Brain microvascular endothelial cell (primary cell): Measurements from ENCODE around the gene KRT73.

Experiments used
- DNase-seq: peaks from one replicate; pipeline ENCODE4 v3.0.0-alpha.2; 2020
- H3K27ac ChIP-seq: fragments of 250-450 bp; sonication (Bioruptor Pico); 2 replicates; pipeline ENCODE4 v1.5.1; 2020; ENCODE audit warnings: mild to moderate bottlenecking, moderate library complexity
- H3K27me3 ChIP-seq: fragments of 250-450 bp; sonication (Bioruptor Pico); replicated peaks from 2 replicates; pipeline ENCODE4 v1.5.1; 2020; ENCODE audit warnings: mild to moderate bottlenecking
- H3K36me3 ChIP-seq: fragments of 250-450 bp; sonication (Bioruptor Pico); replicated peaks from 2 replicates; pipeline ENCODE4 v1.5.1; 2020; ENCODE audit warnings: mild to moderate bottlenecking
- H3K4me3 ChIP-seq: 2 replicates; pipeline ENCODE4 v1.5.1; 2011; ENCODE audit warnings: low read depth, mild to moderate bottlenecking, control low read depth, low read length, moderate library complexity
- in situ Hi-C: cut with HindIII; loops from 2 replicates; pipeline ENCODE4 v1.10.0; 2017; ENCODE audit warnings: low sequenced_read_pairs, low pct_ligation_motif_present
- TF ChIP-seq, protein P1 (sequence below): IDR thresholded peaks from 2 replicates; pipeline ENCODE4 v1.5.1; 2011; ENCODE audit warnings: low read depth, mild to moderate bottlenecking, moderate library complexity, low read length, control low read depth, inconsistent platforms; ENCODE audit errors: missing control alignments

The KRT73 gene

DNA sequence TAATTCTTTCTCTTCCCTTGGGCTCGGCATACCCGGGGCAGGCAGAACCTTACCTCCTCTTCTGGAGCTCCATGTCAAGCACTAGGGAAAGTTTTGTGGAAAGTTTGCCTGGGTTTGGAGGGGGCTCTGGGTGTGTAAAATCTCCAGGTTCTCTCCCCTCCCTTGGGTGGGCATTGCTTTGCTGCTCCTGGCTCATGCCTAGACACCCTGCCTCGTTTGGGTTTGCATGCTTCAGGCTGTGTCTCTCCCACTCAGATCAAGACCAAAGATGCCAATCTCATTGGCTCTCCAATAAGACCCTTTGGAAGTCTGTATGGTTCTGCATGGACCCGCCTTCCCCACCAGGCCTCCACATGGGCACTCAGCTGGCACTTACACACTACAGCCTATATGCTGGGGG, 39.8 kb upstream of the KRT73 start:
- TF ChIP-seq, protein P1, sequence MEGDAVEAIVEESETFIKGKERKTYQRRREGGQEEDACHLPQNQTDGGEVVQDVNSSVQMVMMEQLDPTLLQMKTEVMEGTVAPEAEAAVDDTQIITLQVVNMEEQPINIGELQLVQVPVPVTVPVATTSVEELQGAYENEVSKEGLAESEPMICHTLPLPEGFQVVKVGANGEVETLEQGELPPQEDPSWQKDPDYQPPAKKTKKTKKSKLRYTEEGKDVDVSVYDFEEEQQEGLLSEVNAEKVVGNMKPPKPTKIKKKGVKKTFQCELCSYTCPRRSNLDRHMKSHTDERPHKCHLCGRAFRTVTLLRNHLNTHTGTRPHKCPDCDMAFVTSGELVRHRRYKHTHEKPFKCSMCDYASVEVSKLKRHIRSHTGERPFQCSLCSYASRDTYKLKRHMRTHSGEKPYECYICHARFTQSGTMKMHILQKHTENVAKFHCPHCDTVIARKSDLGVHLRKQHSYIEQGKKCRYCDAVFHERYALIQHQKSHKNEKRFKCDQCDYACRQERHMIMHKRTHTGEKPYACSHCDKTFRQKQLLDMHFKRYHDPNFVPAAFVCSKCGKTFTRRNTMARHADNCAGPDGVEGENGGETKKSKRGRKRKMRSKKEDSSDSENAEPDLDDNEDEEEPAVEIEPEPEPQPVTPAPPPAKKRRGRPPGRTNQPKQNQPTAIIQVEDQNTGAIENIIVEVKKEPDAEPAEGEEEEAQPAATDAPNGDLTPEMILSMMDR, result no peak
- Histone ChIP-seq H3K4me3 (no peak overlapping the region), H3K36me3 (no peaks in the 10 kb centered on the region), H3K27me3 (peaks cover 7% of the 10 kb centered on the region), H3K27ac (no peak overlapping the region)
- in situ Hi-C loops, result no loop called here
- DNase-seq, result no peak

DNA sequence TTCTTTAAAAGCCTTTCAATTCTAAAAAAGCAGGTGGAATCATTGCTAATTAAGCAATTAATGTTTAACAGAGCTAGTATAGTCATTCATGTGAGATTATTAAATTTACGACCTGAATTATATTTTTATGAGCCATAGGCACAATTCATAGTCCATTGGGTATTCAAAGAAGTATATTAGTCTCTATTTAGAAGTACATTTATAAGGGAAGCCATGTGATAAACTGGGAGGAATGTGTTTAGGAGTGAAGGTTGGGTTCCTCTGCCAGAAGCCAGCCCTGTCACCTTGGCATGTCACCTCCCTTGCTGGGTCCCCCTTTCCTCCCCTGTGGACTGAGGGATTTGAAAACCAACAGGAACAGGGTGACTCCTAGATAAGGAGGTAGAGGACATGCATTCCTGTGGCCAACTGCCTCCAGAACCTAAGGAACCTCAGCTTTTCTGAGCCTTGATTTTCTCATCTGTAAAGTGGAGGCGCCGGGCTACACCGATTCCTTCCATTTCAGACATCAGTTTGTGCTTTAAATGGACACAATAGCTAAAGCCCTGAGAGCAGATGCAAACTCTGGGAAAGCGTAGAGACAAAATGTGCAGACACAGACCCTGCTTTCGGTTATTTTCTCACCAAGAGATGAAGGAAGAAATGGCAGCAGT, 39.0 kb upstream of the KRT73 start:
- in situ Hi-C loops, result no loop called here
- no peak for DNase-seq
- Histone ChIP-seq H3K27ac (no peak overlapping the region), H3K4me3 (no peak overlapping the region), H3K27me3 (peaks cover 7% of the 10 kb centered on the region), H3K36me3 (no peaks in the 10 kb centered on the region)
- TF ChIP-seq, protein P1, result no peak

DNA sequence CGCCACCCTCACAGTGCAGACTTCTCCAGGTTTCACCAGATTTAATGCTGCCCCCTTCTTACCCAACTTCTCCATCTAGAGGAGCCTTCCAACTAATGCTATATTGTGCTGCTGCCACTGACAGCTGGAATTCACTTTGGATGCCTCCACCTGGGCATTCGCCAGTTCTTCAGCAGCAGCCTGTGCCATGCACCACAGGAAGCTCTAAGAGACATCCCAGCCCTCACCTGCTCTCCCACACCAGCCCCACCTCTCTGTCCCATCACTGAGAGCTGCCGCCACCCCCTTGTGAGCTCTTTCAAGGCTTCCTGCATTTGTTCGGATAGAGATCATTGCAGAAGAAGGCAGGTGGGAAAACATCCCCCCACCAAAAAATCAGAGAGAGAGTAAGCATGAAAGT, 38.3 kb upstream of the KRT73 start:
- Histone ChIP-seq H3K36me3 (no peaks in the 10 kb centered on the region), H3K27me3 (peaks cover 7% of the 10 kb centered on the region), H3K4me3 (no peak overlapping the region), H3K27ac (no peak overlapping the region)
- TF ChIP-seq, protein P1, result no peak
- in situ Hi-C loops, result no loop called here
- DNase-seq, result no peak

DNA sequence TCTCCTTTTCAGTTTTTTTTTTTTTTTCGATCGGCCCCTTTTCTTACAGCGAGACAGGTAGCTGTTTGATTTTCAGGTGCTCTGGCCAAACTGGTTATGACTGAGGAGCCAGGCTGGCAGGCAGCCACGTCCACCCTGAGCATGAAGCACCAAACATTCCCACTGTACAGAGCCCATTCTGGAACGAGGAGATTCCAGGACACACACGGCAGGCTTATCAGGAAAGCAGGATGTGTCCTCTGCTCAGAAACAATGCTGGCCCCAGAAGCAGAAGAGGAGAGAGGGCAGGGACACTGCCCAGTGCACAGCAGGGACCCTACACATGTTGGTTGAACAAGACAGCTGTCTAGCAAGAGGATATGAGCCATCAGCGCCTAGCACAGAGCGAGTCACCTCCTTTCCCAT, 37.4 kb upstream of the KRT73 start:
- in situ Hi-C loops, result no loop called here
- H3K27ac ChIP-seq, result no peak overlapping the region
- H3K27me3 ChIP-seq, result peaks cover 7% of the 10 kb centered on the region
- H3K36me3 ChIP-seq, result no peaks in the 10 kb centered on the region
- DNase-seq, result no peak
- TF ChIP-seq, protein P1, result no peak
- H3K4me3 ChIP-seq, result no peak overlapping the region

DNA sequence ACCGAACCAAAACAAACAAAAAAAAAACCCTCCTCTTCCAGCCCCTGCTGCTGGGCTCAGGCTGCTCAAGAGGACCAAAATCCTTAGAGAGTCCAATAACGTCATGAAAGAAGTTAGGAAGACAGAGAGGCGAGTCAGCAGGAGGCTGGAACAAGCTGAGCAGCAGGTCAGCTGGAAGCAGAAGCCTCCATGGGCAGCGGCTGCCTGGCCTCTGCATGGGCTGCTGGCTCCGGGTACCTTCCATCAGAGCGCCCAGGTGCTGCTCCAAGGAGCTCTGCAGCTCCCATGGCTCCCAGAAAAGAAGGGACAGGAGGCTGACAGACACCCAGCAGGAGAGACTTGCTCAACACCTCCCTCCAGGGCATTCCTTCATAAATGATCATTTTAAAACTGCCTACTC, 36.9 kb upstream of the KRT73 start:
- TF ChIP-seq, protein P1, result no peak
- Histone ChIP-seq H3K27me3 (peaks cover 7% of the 10 kb centered on the region), H3K4me3 (no peak overlapping the region), H3K36me3 (no peaks in the 10 kb centered on the region), H3K27ac (no peak overlapping the region)
- in situ Hi-C loops, result no loop called here
- DNase-seq, result no peak

DNA sequence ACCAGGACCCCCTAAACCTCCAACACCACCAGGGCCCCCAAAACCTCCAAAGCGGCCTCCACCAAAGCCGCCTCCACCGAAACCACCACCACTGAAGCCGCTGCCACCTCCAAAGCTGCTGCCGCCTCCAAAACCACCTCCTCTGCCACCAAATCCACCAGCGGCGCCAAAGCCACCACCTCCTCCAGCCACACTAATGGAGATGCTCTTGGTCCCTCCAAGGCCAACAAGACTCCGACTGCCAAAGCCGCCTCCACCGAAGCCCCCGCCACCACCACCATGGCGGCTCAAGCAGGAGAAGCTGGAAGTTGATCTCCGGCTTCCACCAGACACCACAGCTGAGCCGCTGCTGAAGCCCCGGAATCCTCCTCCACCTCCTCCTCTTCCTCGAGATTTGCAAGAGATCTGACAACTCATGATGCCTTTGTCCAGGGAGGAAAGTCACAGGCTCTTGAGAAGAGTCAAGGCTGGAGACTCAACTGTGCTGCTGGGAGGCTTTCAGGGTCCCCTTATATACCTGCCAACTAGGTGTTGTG, 33.4 kb upstream of the KRT73 start, which contains the start of gene KRT2:
KRT2 (minus strand) TSS at position 486 of the 536 bp plus-strand sequence; CDS start at position 417, 69 bp downstream.
- TF ChIP-seq, protein P1, result no peak
- H3K27ac ChIP-seq, result no peak within 1 kb of the TSS
- H3K36me3 ChIP-seq, result no peaks in the 10 kb centered on the region
- in situ Hi-C loops, result no loop called here
- no peak for DNase-seq
- no peak within 1 kb of the TSS for H3K4me3 ChIP-seq
- peaks cover 7% of the 10 kb centered on the region for H3K27me3 ChIP-seq
